ENCODE results near the gene ZGLP1. TPM values are rescaled to one million over a fixed set of nuclear protein-coding genes. Genes with fewer than 3 reads are reported as not detected.

Gene ZGLP1
- total RNA-seq, 1 experiment from 2014 or later, result 5.0 TPM

DNA sequence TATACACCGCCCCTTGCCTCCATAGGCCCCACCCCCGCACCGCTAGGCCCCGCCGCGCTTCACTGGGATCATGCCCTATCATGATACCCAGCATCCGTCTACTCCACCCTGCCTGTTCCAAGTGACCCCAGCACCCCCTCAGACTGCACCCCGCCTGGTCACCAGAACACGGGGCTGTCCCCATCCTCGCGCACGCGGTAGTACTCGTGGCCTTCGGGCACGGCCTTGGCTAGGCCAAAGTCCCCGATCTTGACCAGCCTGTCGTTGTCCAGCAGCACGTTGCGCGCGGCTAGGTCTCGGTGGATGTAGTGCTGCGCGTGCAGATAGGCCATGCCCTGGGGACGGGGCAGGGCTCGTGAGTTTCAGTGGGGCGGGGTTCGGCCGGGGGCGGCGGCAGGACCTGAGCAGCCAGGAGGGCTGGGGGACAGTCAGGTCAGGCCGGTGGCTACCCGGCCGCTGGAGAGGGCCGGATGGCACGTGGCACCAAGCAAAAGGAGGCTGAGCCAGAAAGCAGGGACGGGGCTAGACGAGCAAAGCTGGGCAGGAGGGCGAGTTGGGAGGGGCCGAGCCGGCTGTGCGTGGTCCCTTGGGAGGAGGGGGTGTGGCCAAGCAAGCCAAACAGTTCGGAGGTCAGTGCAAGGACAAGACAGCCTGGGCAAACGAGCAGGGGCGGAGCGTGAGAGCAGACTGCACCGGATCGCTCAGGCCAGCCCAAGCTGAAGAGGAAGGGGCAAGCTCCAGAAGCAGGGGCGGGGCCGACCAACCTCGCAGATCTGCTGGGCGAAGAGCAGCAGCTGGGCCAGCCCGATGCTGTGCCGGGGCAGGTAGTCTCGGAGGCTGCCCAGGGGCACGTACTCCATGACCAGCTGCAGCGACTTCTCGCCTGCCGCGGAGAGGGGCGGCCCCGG lies 43.4 kb upstream of the ZGLP1 start:
- peaks cover under 1 to 14% of the 10 kb centered on the region in 2 experiments; a peak in 3 of 4 replicates for H3K36me3 ChIP-seq (ENCODE audit: control insufficient read depth in 1 of 2, insufficient read depth in 2 of 2, low read length in 2 of 2)
- no TSS peak for BruUV-seq (replicated peaks)
- RAD21 ChIA-PET (ENCODE audit: low non-redundant PET in 1 of 2, low total read pairs in 2 of 2, uncharacterized antibody in 2 of 2, unreplicated experiment in 2 of 2), result no interaction called here

GRCh38 chr19:10346509-10346908 lies 36.9 kb upstream of the ZGLP1 start:
- Histone ChIP-seq H3K9me3 (ENCODE audit: control insufficient read depth in 1 of 2, insufficient read depth in 1 of 2, low read depth in 1 of 2, low read length in 2 of 2) (no peaks in the 10 kb centered on the region), H2AFZ (ENCODE audit: low read depth, low read length, poor library complexity, severe bottlenecking) (no peak overlapping the region), H3K36me3 (ENCODE audit: control insufficient read depth in 1 of 2, insufficient read depth in 2 of 2, low read length in 2 of 2) (no peaks in the 10 kb centered on the region), H3K4me2 (ENCODE audit: low read length) (peak overlapping the region; percentile 27; the same call in 1 of the 2 replicates), H3K4me3 (replicated peaks in 1 of 2; ENCODE audit: low read depth in 1 of 2, low read length in 2 of 2) (no peak overlapping the region), H4K20me1 (ENCODE audit: insufficient read depth) (no peaks in the 10 kb centered on the region), H3K9me2 (ENCODE audit: insufficient read depth) (no peaks in the 10 kb centered on the region), H3K4me1 (ENCODE audit: control insufficient read depth in 1 of 2, insufficient read depth in 2 of 2, low read length in 2 of 2) (peaks cover 0 to 14% of the 10 kb centered on the region in 2 experiments; a peak in 2 of 4 replicates), H3K9ac (ENCODE audit: low read length) (no peak overlapping the region), H3K79me2 (ENCODE audit: insufficient read depth, low read length) (no peaks in the 10 kb centered on the region), H3K27ac (ENCODE audit: low read depth, low read length) (no peak overlapping the region), H3K27me3 (ENCODE audit: insufficient read depth, low read length) (no peaks in the 10 kb centered on the region)
- no peak for DNase-seq (ENCODE audit: low read depth, low spot score)
- ChIA-PET POLR2A (no interaction called here), RAD21 (ENCODE audit: low non-redundant PET in 1 of 2, low total read pairs in 2 of 2, uncharacterized antibody in 2 of 2, unreplicated experiment in 2 of 2) (no interaction called here), CTCF (no interaction called here)
- TF ChIP-seq RAD21 (IDR thresholded peaks at IDR 0.05; ENCODE audit: low read depth), result no peak
- TF ChIP-seq TCF7L2 (IDR thresholded peaks at IDR 0.05; ENCODE audit: borderline replicate concordance, extremely low read depth, insufficient read depth, insufficient read length), result no peak
- TF ChIP-seq, protein P1, sequence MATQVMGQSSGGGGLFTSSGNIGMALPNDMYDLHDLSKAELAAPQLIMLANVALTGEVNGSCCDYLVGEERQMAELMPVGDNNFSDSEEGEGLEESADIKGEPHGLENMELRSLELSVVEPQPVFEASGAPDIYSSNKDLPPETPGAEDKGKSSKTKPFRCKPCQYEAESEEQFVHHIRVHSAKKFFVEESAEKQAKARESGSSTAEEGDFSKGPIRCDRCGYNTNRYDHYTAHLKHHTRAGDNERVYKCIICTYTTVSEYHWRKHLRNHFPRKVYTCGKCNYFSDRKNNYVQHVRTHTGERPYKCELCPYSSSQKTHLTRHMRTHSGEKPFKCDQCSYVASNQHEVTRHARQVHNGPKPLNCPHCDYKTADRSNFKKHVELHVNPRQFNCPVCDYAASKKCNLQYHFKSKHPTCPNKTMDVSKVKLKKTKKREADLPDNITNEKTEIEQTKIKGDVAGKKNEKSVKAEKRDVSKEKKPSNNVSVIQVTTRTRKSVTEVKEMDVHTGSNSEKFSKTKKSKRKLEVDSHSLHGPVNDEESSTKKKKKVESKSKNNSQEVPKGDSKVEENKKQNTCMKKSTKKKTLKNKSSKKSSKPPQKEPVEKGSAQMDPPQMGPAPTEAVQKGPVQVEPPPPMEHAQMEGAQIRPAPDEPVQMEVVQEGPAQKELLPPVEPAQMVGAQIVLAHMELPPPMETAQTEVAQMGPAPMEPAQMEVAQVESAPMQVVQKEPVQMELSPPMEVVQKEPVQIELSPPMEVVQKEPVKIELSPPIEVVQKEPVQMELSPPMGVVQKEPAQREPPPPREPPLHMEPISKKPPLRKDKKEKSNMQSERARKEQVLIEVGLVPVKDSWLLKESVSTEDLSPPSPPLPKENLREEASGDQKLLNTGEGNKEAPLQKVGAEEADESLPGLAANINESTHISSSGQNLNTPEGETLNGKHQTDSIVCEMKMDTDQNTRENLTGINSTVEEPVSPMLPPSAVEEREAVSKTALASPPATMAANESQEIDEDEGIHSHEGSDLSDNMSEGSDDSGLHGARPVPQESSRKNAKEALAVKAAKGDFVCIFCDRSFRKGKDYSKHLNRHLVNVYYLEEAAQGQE (IDR thresholded peaks at IDR 0.05; ENCODE audit: low read depth), result no peak
- no peak for TF ChIP-seq POLR2A (IDR thresholded peaks at IDR 0.05; ENCODE audit: borderline replicate concordance, extremely low read depth, insufficient read depth, insufficient read length)
- no peak for TF ChIP-seq ZNF274 (IDR thresholded peaks at IDR 0.05; ENCODE audit: low read depth, low read length)
- TF ChIP-seq CBX3 (IDR thresholded peaks at IDR 0.05; ENCODE audit: low read depth), result no peak
- intact Hi-C loops (cut with micrococcal nuclease), result no loop called here
- ATAC-seq, result no peak; the same call in 1 of the 2 replicates
- no TSS peak for BruUV-seq (replicated peaks)

More for the DNA sequence above, 43.4 kb upstream of the ZGLP1 start:
- Histone ChIP-seq H3K9ac (ENCODE audit: low read length) (no peak overlapping the region), H3K9me3 (ENCODE audit: control insufficient read depth in 1 of 2, insufficient read depth in 1 of 2, low read depth in 1 of 2, low read length in 2 of 2) (no peaks in the 10 kb centered on the region), H3K9me2 (ENCODE audit: insufficient read depth) (no peaks in the 10 kb centered on the region), H3K4me3 (replicated peaks in 1 of 2; ENCODE audit: low read depth in 1 of 2, low read length in 2 of 2) (no peak overlapping the region), H3K27ac (ENCODE audit: low read depth, low read length) (no peak overlapping the region; the same call in 1 of the 2 replicates), H3K27me3 (ENCODE audit: insufficient read depth, low read length) (no peaks in the 10 kb centered on the region), H3K79me2 (ENCODE audit: insufficient read depth, low read length) (no peaks in the 10 kb centered on the region), H3K4me1 (ENCODE audit: control insufficient read depth in 1 of 2, insufficient read depth in 2 of 2, low read length in 2 of 2) (no peaks in the 10 kb centered on the region; a peak in 1 of 4 replicates), H3K4me2 (ENCODE audit: low read length) (no peak overlapping the region), H2AFZ (ENCODE audit: low read depth, low read length, poor library complexity, severe bottlenecking) (no peak overlapping the region), H4K20me1 (ENCODE audit: insufficient read depth) (no peaks in the 10 kb centered on the region)
- intact Hi-C loops (cut with micrococcal nuclease), result no loop called here
- TF ChIP-seq RAD21 (IDR thresholded peaks at IDR 0.05; ENCODE audit: low read depth) (no peak), ZNF274 (IDR thresholded peaks at IDR 0.05; ENCODE audit: low read depth, low read length) (no peak), POLR2A (IDR thresholded peaks at IDR 0.05; ENCODE audit: borderline replicate concordance, extremely low read depth, insufficient read depth, insufficient read length) (no peak)
- no peak for DNase-seq (ENCODE audit: low read depth, low spot score)
- ChIA-PET CTCF (no interaction called here), POLR2A (no interaction called here)
- ATAC-seq, result peak; percentile 11

Data from HCT116 (cell line).